PC-9 (cell line): ENCODE results near the gene NRDC. TPM values are rescaled to one million over a fixed set of nuclear protein-coding genes. Genes with fewer than 3 reads are reported as not detected.

ENCODE experiments used
- BruUV-seq: library from RNA; stranded (reverse); fragments of 400-500 nt; replicated peaks from 2 replicates; lab custom pipeline; 2021; lab: Mats Ljungman, UMichigan
- CTCF ChIA-PET: fragments of 300-600 bp; sonication (Branson Sonifier 250); formaldehyde crosslinking; loops from one replicate; lab custom pipeline; 2022; ENCODE audit warnings: antibody characterized with exemption; lab: Charles Lee
- POLR2A ChIA-PET: fragments of 300-600 bp; sonication (Branson Sonifier 250); formaldehyde crosslinking; loops from one replicate; lab custom pipeline; 2022; ENCODE audit warnings: antibody characterized with exemption; ENCODE audit not compliant: unreplicated experiment; lab: Charles Lee
- DNase-seq, 2 experiments: peaks; one replicate each; pipeline versions ENCODE4 v3.0.0 to v3.0.0-alpha.2; 2015 to 2022; ENCODE audit warnings: mixed read lengths in 1 of 2
- H2AFZ ChIP-seq: fragments of 200-600 bp; sonication (generic); 2 replicates; pipeline ENCODE4 v1.8.1; 2017; ENCODE audit warnings: antibody characterized with exemption
- H3F3A ChIP-seq: fragments of 200-600 bp; sonication (generic); 2 replicates; pipeline ENCODE4 v1.8.1; 2017; ENCODE audit warnings: antibody characterized with exemption, mild to moderate bottlenecking, low read depth; ENCODE audit not compliant: insufficient read depth
- H3K27ac ChIP-seq: fragments of 200-600 bp; sonication (generic); 2 replicates; pipeline ENCODE4 v1.6.1; 2016; ENCODE audit warnings: mixed run types
- H3K27me3 ChIP-seq: fragments of 200-600 bp; sonication (generic); 2 replicates; pipeline ENCODE4 v1.6.1; 2016; ENCODE audit warnings: low read depth, mixed run types; ENCODE audit not compliant: insufficient read depth
- H3K36me3 ChIP-seq: fragments of 200-600 bp; sonication (generic); 2 replicates; pipeline ENCODE4 v1.6.1; 2016; ENCODE audit warnings: low read depth, mixed run types
- H3K4me1 ChIP-seq: fragments of 200-600 bp; sonication (generic); replicated peaks from 2 replicates; pipeline ENCODE4 v1.6.1; 2016; ENCODE audit warnings: mixed run types; ENCODE audit not compliant: insufficient read depth
- H3K4me2 ChIP-seq: fragments of 200-600 bp; sonication (generic); 2 replicates; pipeline ENCODE4 v1.6.1; 2017; ENCODE audit warnings: mixed run types
- H3K4me3 ChIP-seq: fragments of 200-600 bp; sonication (generic); 2 replicates; pipeline ENCODE4 v1.6.1; 2016; ENCODE audit warnings: mixed run types
- H3K79me2 ChIP-seq: fragments of 200-600 bp; sonication (generic); 2 replicates; pipeline ENCODE4 v1.6.1; 2017; ENCODE audit warnings: low read depth, mixed run types
- H3K9me2 ChIP-seq: fragments of 200-600 bp; sonication (generic); 2 replicates; pipeline ENCODE4 v1.8.1; 2017; ENCODE audit warnings: mild to moderate bottlenecking; ENCODE audit not compliant: insufficient read depth
- H3K9me3 ChIP-seq: fragments of 200-600 bp; sonication (generic); 2 replicates; pipeline ENCODE4 v1.8.1; 2016; ENCODE audit warnings: low read depth; ENCODE audit not compliant: insufficient read depth
- H4K20me1 ChIP-seq: fragments of 200-600 bp; sonication (generic); 2 replicates; pipeline ENCODE4 v1.8.1; 2017; ENCODE audit not compliant: insufficient read depth
- CTCF ChIP-seq: fragments of 200-600 bp; sonication (generic); conservative IDR thresholded peaks from 2 replicates; pipeline ENCODE4 v1.6.1; 2017; ENCODE audit warnings: mixed run types, antibody characterized with exemption, mild to moderate bottlenecking, moderate library complexity
- EZH2 ChIP-seq: fragments of 200-600 bp; sonication (generic); IDR thresholded peaks from 2 replicates; pipeline ENCODE4 v1.8.0; 2017; ENCODE audit warnings: antibody characterized with exemption, low read depth
- intact Hi-C: fragments of 100-400 bp; cut with micrococcal nuclease; formaldehyde crosslinking; loops from one replicate; pipeline ENCODE4 v1.10.0; 2022; ENCODE audit not compliant: unreplicated experiment
- microRNA-seq: library from miRNA; unstranded; fragments of <30 nt; microRNA quantifications from one replicate; pipeline ENCODE4 v1.2.0, GENCODE V29; 2021; ENCODE audit warnings: borderline number of aligned reads, borderline replicate concordance
- total RNA-seq: library from RNA; stranded (reverse); gene quantifications from 2 replicates; pipeline ENCODE4 v1.2.3, GENCODE V29; 2021

The NRDC gene
- total RNA-seq, 1 experiment from 2014 or later: 219 TPM

DNA sequence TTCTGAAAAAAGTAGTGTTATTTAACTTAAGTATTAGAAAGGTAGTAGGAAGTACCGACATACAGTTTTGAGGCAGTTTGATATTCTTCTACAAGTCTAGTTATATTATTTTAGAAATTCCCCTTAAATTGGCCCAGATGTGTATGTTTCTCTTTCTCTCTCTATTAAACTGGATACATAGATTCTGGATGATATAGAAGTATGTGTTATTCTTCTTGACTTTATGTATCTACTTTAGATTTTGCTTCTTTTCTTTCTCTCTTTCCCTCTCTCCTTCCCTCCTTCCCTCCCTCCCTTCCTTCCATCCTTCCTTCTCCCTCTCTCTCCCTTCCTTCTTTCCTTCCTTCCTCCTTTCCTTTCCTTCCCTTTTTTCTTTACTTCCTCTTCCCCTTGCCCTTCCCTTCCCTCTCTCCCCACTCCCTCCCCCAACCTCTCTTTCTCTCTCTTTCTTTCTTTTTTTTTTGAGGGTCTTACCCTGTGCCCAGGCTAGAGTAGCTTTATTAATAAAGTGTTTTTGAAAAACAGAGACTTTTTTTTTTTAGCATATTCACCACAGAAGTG lies 137.3 kb downstream of the NRDC start:
- Histone ChIP-seq H3F3A (peaks cover 34% of the 10 kb centered on the region), H4K20me1 (0 out of 2 replicates have a peak, but pooled peaks cover 4% of the 10 kb centered on the region), H3K4me2 (no peak overlapping the region), H3K4me3 (no peak overlapping the region), H3K9me2 (no peaks in the 10 kb centered on the region), H3K27me3 (no peaks in the 10 kb centered on the region), H2AFZ (no peak overlapping the region), H3K27ac (no peak overlapping the region), H3K9me3 (no peaks in the 10 kb centered on the region; the same call in 1 of the 2 replicates), H3K4me1 (peaks cover 17% of the 10 kb centered on the region), H3K79me2 (peaks cover 84% of the 10 kb centered on the region), H3K36me3 (peaks cover 11% of the 10 kb centered on the region; the same call in 1 of the 2 replicates)
- TF ChIP-seq CTCF (no peak), EZH2 (no peak)
- ChIA-PET CTCF (no interaction called here), POLR2A (no interaction called here)
- no TSS peak for BruUV-seq
- intact Hi-C loops: no loop called here
- no peak for DNase-seq

GRCh38 chr1:51740652-51741051 lies 137.9 kb downstream of the NRDC start:
- Histone ChIP-seq H3K79me2 (peaks cover 86% of the 10 kb centered on the region), H4K20me1 (0 out of 2 replicates have a peak, but pooled peaks cover 4% of the 10 kb centered on the region), H3K4me1 (peaks cover 23% of the 10 kb centered on the region), H3K9me3 (no peaks in the 10 kb centered on the region; the same call in 1 of the 2 replicates), H2AFZ (no peak overlapping the region), H3K4me3 (no peak overlapping the region), H3K27ac (no peak overlapping the region), H3K27me3 (no peaks in the 10 kb centered on the region), H3K4me2 (no peak overlapping the region), H3K9me2 (no peaks in the 10 kb centered on the region), H3K36me3 (peaks cover 5% of the 10 kb centered on the region; the same call in 1 of the 2 replicates), H3F3A (peaks cover 31% of the 10 kb centered on the region)
- no peak for DNase-seq
- TF ChIP-seq EZH2 (no peak), CTCF (no peak)
- CTCF ChIA-PET: no interaction called here
- no TSS peak for BruUV-seq
- POLR2A ChIA-PET: no interaction called here
- intact Hi-C loops: no loop called here

Small RNA genes within 50 kb of the gene (microRNA-seq; reads per million reads assigned to microRNA genes)
- not detected for gene MIR761

Other genes starting within 250 kb of the NRDC start
- 2.4 and 2.6 TPM in 2 replicates for gene RAB3B, start 112.0 kb upstream of the NRDC start, total RNA-seq
- gene KTI12, start 155.1 kb upstream of the NRDC start, total RNA-seq: 9.5 and 11.7 TPM in 2 replicates
- gene TXNDC12, start 176.5 kb upstream of the NRDC start, total RNA-seq: 61.3 and 77.3 TPM in 2 replicates
- 47.0 and 48.6 TPM in 2 replicates for gene BTF3L4, start 177.6 kb upstream of the NRDC start, total RNA-seq